H1 (cell line): ENCODE data around the gene GPC4. TPM values are rescaled to one million over a fixed set of nuclear protein-coding genes. Genes with fewer than 3 reads are reported as not detected.

Experiments
- ASH2L ChIP-seq: fragments of 200-600, 300-600 bp; sonication (generic); IDR thresholded peaks from one replicate; pipeline ENCODE4 v1.7.1; 2017; ENCODE audit warnings: low read length
- ATF3 ChIP-seq: IDR thresholded peaks from 2 replicates; pipeline ENCODE4 v1.6.1; 2011; ENCODE audit warnings: low read depth, mild to moderate bottlenecking, low read length; ENCODE audit not compliant: insufficient read depth
- CHD1 ChIP-seq: IDR thresholded peaks from 2 replicates; pipeline ENCODE4 v1.6.1; 2012; ENCODE audit warnings: low read depth, low read length, improper control_type of control experiment
- RFX5 ChIP-seq: IDR thresholded peaks from 2 replicates; pipeline ENCODE4 v1.6.1; 2011; ENCODE audit warnings: low read depth, low read length, improper control_type of control experiment, borderline replicate concordance
- polyA plus RNA-seq, 7 experiments: library from polyadenylated mRNA; depleted of rRNA in 3 of 7; stranded (reverse) in 5 of 7; unstranded in 2 of 7; fragments of >200 nt in 5 of 7; fragments of 200-250 nt in 2 of 7; gene quantifications; 1 replicate in 5 of 7; 2 replicates in 1 of 7; 4 replicates in 1 of 7; pipeline versions ENCODE4 v1.2.1 to v1.2.3, GENCODE V29; 2011 to 2013; ENCODE audit warnings: missing spikeins in 2 of 7, mixed read lengths in 2 of 7
- total RNA-seq: library from RNA; stranded (reverse); fragmentation: NEBNext Ultra II Directional; extraction: Animal tissue kit (Norgen Biotek cat#: 25700); gene quantifications from 2 replicates; pipeline ENCODE4 v1.2.1, GENCODE V29; 2021

Gene GPC4
- total and polyA plus RNA-seq, 2 of the 8 experiments (the other 6 are each of a cell fraction or from before 2014, with no cell fraction given) = 46.8 to 230 TPM

GRCh38 chrX:133306316-133306715 is 109.0 kb downstream of the GPC4 start (continued):
- TF ChIP-seq CHD1 (no peak), ASH2L (no peak), ATF3 (no peak), RFX5 (no peak)
